K562 (cell line): ENCODE results near the gene TCF12. TPM values are rescaled to one million over a fixed set of nuclear protein-coding genes. Genes with fewer than 3 reads are reported as not detected.

ENCODE experiments used
- CBFA2T3 ChIP-seq: fragments of 450-650 bp; IDR thresholded peaks from 2 replicates; pipeline ENCODE4 v1.6.1; 2017
- CREB3L1 ChIP-seq: fragments of 450-650 bp; IDR thresholded peaks from 2 replicates; pipeline ENCODE4 v1.6.1; 2014; ENCODE audit warnings: low read depth, mild to moderate bottlenecking, moderate library complexity, borderline replicate concordance
- CTCF ChIP-seq, 3 experiments: IDR thresholded peaks in 2 of 3; conservative IDR thresholded peaks in 1 of 3; 2 replicates each; pipeline ENCODE4 v1.5.1; 2011 to 2012; ENCODE audit warnings: low read length in 3 of 3, mild to moderate bottlenecking in 3 of 3, control low read depth in 2 of 3, improper control_type of control experiment in 1 of 3, inconsistent platforms in 1 of 3, low read depth in 1 of 3, mixed read lengths in 1 of 3, moderate library complexity in 1 of 3; ENCODE audit not compliant: insufficient read depth in 2 of 3
- E2F6 ChIP-seq, 2 experiments: IDR thresholded peaks; 2 replicates each; pipeline ENCODE4 v1.6.1; 2011; ENCODE audit warnings: borderline replicate concordance in 1 of 2, control low read depth in 1 of 2, low read depth in 1 of 2, low read length in 1 of 2, mild to moderate bottlenecking in 1 of 2, mixed read lengths in 1 of 2, moderate library complexity in 1 of 2; ENCODE audit not compliant: insufficient read depth in 1 of 2, insufficient read length in 1 of 2, poor library complexity in 1 of 2, severe bottlenecking in 1 of 2; ENCODE audit errors: extremely low read depth in 1 of 2
- ESRRB ChIP-seq: fragments of 250-450 bp; sonication (Bioruptor Pico); IDR thresholded peaks from 2 replicates; pipeline ENCODE4 v1.5.0; 2020; ENCODE audit warnings: mild to moderate bottlenecking, moderate library complexity, borderline replicate concordance
- ETV5 ChIP-seq: sonication (generic); formaldehyde crosslinking; IDR thresholded peaks from 2 replicates; pipeline ENCODE4 v1.4.0; 2020; ENCODE audit warnings: low read depth, mild to moderate bottlenecking, missing genetic modification reagents
- HDAC2 ChIP-seq: fragments of 450-650 bp; IDR thresholded peaks from 2 replicates; pipeline ENCODE4 v1.6.1; 2016; ENCODE audit warnings: mild to moderate bottlenecking
- MEF2D ChIP-seq: conservative IDR thresholded peaks from 2 replicates; pipeline ENCODE4 v1.6.1; 2016; ENCODE audit warnings: low read depth, missing genetic modification characterization, missing compliant biosample characterization
- POLR3G ChIP-seq: IDR thresholded peaks from 2 replicates; pipeline ENCODE4 v1.6.1; 2011; ENCODE audit not compliant: insufficient read length, insufficient replicate concordance; ENCODE audit errors: extremely low read depth
- SIN3B ChIP-seq: fragments of 450-650 bp; IDR thresholded peaks from 2 replicates; pipeline ENCODE4 v1.6.1; 2017; ENCODE audit warnings: low read depth, mild to moderate bottlenecking, moderate library complexity
- USF1 ChIP-seq: sonication (generic); formaldehyde crosslinking; IDR thresholded peaks from 2 replicates; pipeline ENCODE4 v1.9.0; 2022; ENCODE audit warnings: mild to moderate bottlenecking, missing genetic modification reagents
- ZBTB8A ChIP-seq: fragments of 450-650 bp; IDR thresholded peaks from 2 replicates; pipeline ENCODE4 v1.6.1; 2018; ENCODE audit warnings: mild to moderate bottlenecking, moderate library complexity; ENCODE audit not compliant: partially characterized antibody
- ZBTB9 ChIP-seq: fragments of 450-650 bp; formaldehyde crosslinking; IDR thresholded peaks from 2 replicates; pipeline ENCODE4 v1.4.0; 2020; ENCODE audit warnings: mild to moderate bottlenecking, moderate library complexity
- ZNF398 ChIP-seq: fragments of 250-450 bp; sonication (Bioruptor Pico); IDR thresholded peaks from 2 replicates; pipeline ENCODE4 v1.8.0; 2021; ENCODE audit warnings: moderate library complexity, mild to moderate bottlenecking, inconsistent platforms
- ZNF707 ChIP-seq: fragments of 250-450 bp; sonication (Bioruptor Pico); conservative IDR thresholded peaks from 2 replicates; pipeline ENCODE4 v1.8.0; 2022; ENCODE audit warnings: inconsistent platforms, mild to moderate bottlenecking, moderate library complexity
- polyA plus RNA-seq, 8 experiments: library from polyadenylated mRNA; depleted of rRNA in 4 of 8; stranded (reverse) in 5 of 8; unstranded in 3 of 8; fragments of >200 nt; fragmentation: Nextera tagmentation in 2 of 8; fragmentation: Illumina TruSeq in 1 of 8; extraction: Ambion mirVana in 2 of 8; extraction: Trizol in 1 of 8; gene quantifications; 2 replicates each; pipeline versions ENCODE4 v1.2.1 to v1.2.3, GENCODE V29; 2011 to 2014; ENCODE audit warnings: inconsistent platforms in 1 of 8, missing spikeins in 1 of 8
- total RNA-seq, 7 experiments: library from RNA; depleted of rRNA in 6 of 7; stranded (reverse); fragments of >200 nt in 6 of 7; fragmentation: Illumina TruSeq in 2 of 7; extraction: Trizol in 2 of 7; gene quantifications; 2 replicates each; pipeline versions ENCODE4 v1.2.1 to v1.2.3, GENCODE V29; 2011 to 2021; ENCODE audit warnings: low replicate concordance in 1 of 7

TCF12 gene
- total and polyA plus RNA-seq, 9 of the 15 experiments (the other 6 are each of a cell fraction or from before 2014, with no cell fraction given): 10.5 to 132 (median 52.9) TPM

- TF ChIP-seq ZNF398 (CRISPR knock-in tag) (no peak), POLR3G (no peak), ETV5 (CRISPR knock-in tag) (peak; percentile 68), CREB3L1 (peak; percentile 75), ESRRB (CRISPR knock-in tag) (no peak), HDAC2 (peak; percentile 61; the same call in 1 of the 2 replicates), ZBTB8A (no peak), CTCF (IDR thresholded peaks at IDR 0.05 in 2 of 3, conservative IDR thresholded peaks at IDR 0.05 in 1 of 3; ENCODE audit: insufficient read depth in 2 of 3, low read depth in 1 of 3, low read length in 3 of 3) (peak in 1 of 3 experiments; percentile 34; a peak in 2 of 6 replicates), ZNF707 (no peak), CBFA2T3 (peak; percentile 8; the same call in 1 of the 2 replicates), E2F6 (IDR thresholded peaks at IDR 0.05; ENCODE audit: borderline replicate concordance in 1 of 2, extremely low read depth in 1 of 2, insufficient read depth in 1 of 2, insufficient read length in 1 of 2, low read depth in 1 of 2, low read length in 1 of 2, poor library complexity in 1 of 2, severe bottlenecking in 1 of 2) (peak; percentile 91 to 95), MEF2D (tag) (no peak), USF1 (CRISPR knock-in tag) (peak; percentile 83), SIN3B (peak; percentile 68; the same call in 1 of the 2 replicates), ZBTB9 (CRISPR knock-in tag) (no peak)
Measured at GRCh38 chr15:56886932-56887781, 31.3 kb upstream of the TCF12 start (continued).
